Thoracic aorta (tissue), 2 donors: ENCODE results near the gene ATP10A. TPM values are rescaled to one million over a fixed set of nuclear protein-coding genes. Genes with fewer than 3 reads are reported as not detected.
A peak's percentile ranks its signal among the peaks of the same experiment; 100 is the strongest.

Source experiments
- ATAC-seq: fragments of 150-250 bp; one replicate; pipeline ENCODE4 v1.8.0; 2017; ENCODE audit warnings: low read depth; ENCODE audit not compliant: insufficient number of reproducible peaks, low FRiP score
- DNase-seq: peaks from one replicate; pipeline ENCODE4 v3.0.0-alpha.2; 2020; ENCODE audit warnings: low spot score
- H3K27ac ChIP-seq, 2 donors: fragments of 200-600 bp; sonication (generic); 1 replicate in 1 of 2; 2 replicates in 1 of 2; pipeline ENCODE4 v1.5.1; 2016; ENCODE audit warnings: mild to moderate bottlenecking in 2 of 2, moderate library complexity in 2 of 2
- H3K27me3 ChIP-seq: fragments of 200-600 bp; sonication (generic); replicated peaks from 2 replicates; pipeline ENCODE4 v1.6.0; 2016; ENCODE audit warnings: mild to moderate bottlenecking; ENCODE audit not compliant: insufficient read depth
- H3K36me3 ChIP-seq: fragments of 200-600 bp; sonication (generic); one replicate; pipeline ENCODE4 v1.5.1; 2016
- H3K4me1 ChIP-seq, 2 donors: fragments of 200-600 bp; sonication (generic); 1 replicate in 1 of 2; 2 replicates in 1 of 2; pipeline versions ENCODE4 v1.5.1 to v1.6.0; 2016; ENCODE audit warnings: low read depth in 2 of 2, mild to moderate bottlenecking in 1 of 2; ENCODE audit not compliant: control insufficient read depth in 1 of 2
- H3K4me3 ChIP-seq: fragments of 200-600 bp; sonication (generic); 2 replicates; pipeline ENCODE4 v1.5.1; 2016; ENCODE audit warnings: mild to moderate bottlenecking
- H3K9me3 ChIP-seq: fragments of 200-600 bp; sonication (generic); 2 replicates; pipeline ENCODE4 v1.5.1; 2016
- CTCF ChIP-seq: fragments of 200-600 bp; sonication (generic); IDR thresholded peaks from one replicate; pipeline ENCODE4 v1.5.1; 2019; ENCODE audit warnings: antibody characterized with exemption
- total RNA-seq, 2 donors: library from RNA; depleted of rRNA; stranded (reverse); fragments of >200 nt; gene quantifications; one replicate each; pipeline versions ENCODE4 v1.1.0 to v1.2.3, GENCODE V29; 2016

The ATP10A gene
- total RNA-seq, 2 donors from 2014 or later: 59.4 to 89.8 TPM

DNA sequence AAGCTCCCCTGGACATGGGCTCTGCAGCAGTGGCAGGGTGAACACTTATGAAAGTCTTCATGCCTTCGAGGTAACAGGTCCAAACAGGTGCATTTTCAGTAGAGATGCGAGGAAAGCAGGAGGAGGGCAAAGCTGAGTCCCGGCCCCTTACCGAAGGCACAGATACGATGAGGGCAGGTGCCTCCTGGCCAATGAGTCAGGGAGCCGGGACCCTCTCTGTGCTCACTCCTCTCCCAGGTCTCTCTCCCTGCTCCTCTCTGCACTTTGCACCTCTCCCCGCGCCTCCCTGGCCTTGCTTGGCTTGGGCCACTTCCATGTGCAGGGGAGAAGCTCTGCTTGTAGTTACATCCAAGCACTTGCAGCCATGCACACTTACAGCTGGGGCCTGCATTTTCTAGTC, 187.1 kb downstream of the ATP10A start:
- TF ChIP-seq CTCF: no peak
- peaks cover 26% of the 10 kb centered on the region for H3K36me3 ChIP-seq
- no peaks in the 10 kb centered on the region for H3K27me3 ChIP-seq
- H3K9me3 ChIP-seq: no peaks in the 10 kb centered on the region
- H3K27ac ChIP-seq: peak overlapping the region; percentile 94
- no peak for DNase-seq
- no peak overlapping the region for H3K4me3 ChIP-seq
- ATAC-seq: no peak
- H3K4me1 ChIP-seq: peaks cover 42 to 78% of the 10 kb centered on the region in 2 donors

GRCh38 chr15:25675396-25675795, 187.7 kb downstream of the ATP10A start:
- Histone ChIP-seq H3K27ac (peak overlapping the region; percentile 94), H3K9me3 (no peaks in the 10 kb centered on the region), H3K4me3 (no peak overlapping the region), H3K4me1 (peaks cover 48 to 85% of the 10 kb centered on the region in 2 donors), H3K36me3 (peaks cover 20% of the 10 kb centered on the region), H3K27me3 (no peaks in the 10 kb centered on the region)
- TF ChIP-seq CTCF: no peak
- no peak for ATAC-seq
- DNase-seq: no peak

DNA sequence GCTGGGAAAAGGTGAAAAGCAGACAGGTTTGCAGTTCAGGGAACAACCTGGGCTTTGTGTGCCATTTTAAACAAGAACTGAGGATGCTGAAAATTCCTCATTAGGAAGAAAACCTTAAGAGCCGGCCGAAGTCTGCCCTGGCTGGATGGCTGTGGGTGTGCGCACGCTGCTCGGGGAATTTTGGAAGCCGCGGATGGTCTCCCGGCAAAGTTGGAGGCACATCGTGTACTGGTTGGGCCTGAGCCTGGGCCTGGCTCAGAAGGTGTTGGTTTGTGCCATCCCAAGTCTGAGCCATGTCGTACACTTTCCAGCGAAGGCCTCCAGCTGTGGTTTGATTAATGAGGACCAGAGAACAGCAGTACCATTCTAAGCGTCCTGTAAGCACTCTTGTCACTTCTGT, 188.2 kb downstream of the ATP10A start:
- Histone ChIP-seq H3K36me3 (peaks cover 16% of the 10 kb centered on the region), H3K27ac (peak overlapping the region; percentile 94), H3K4me3 (peak overlapping the region; percentile 13), H3K27me3 (no peaks in the 10 kb centered on the region), H3K9me3 (no peaks in the 10 kb centered on the region), H3K4me1 (peaks cover 52 to 89% of the 10 kb centered on the region in 2 donors)
- DNase-seq: no peak
- peak; percentile 58 for ATAC-seq
- TF ChIP-seq CTCF: no peak

DNA sequence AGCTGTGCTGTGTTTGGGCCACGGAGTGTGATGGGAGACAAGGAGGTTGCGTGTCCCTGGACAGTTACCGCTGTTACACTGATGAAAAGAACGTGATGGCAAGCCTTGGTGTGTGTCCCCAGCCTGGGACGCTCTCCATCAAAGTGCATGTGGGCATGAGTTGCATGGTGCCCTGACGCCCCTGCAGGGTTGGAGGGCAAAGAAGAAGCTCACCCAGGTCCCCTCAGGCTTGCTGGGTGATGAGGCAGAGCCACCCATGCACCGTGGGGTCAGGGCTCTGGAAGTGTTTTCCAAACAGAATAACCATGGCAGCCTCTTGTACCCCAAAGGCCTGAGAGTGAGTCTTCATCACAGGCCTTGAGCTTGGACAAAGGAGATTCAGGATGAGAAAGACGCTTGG, 189.2 kb downstream of the ATP10A start:
- Histone ChIP-seq H3K27me3 (no peaks in the 10 kb centered on the region), H3K4me3 (no peak overlapping the region), H3K4me1 (peaks cover 56 to 99% of the 10 kb centered on the region in 2 donors), H3K27ac (peak overlapping the region; percentile 94), H3K36me3 (peaks cover 8% of the 10 kb centered on the region), H3K9me3 (no peaks in the 10 kb centered on the region)
- ATAC-seq (no peak), DNase-seq (no peak)
- no peak for TF ChIP-seq CTCF

GRCh38 chr15:25673351-25673750, 189.8 kb downstream of the ATP10A start:
- no peak for TF ChIP-seq CTCF
- peaks cover 52 to 99% of the 10 kb centered on the region in 2 donors for H3K4me1 ChIP-seq
- H3K27me3 ChIP-seq: no peaks in the 10 kb centered on the region
- no peak overlapping the region for H3K4me3 ChIP-seq
- H3K9me3 ChIP-seq: no peaks in the 10 kb centered on the region
- ATAC-seq (no peak), DNase-seq (no peak)
- H3K36me3 ChIP-seq: peaks cover 3% of the 10 kb centered on the region
- H3K27ac ChIP-seq: peak overlapping the region; percentile 94
